Left hindlimb (tissue), 1 donor: Measurements from ENCODE around the gene RFNG.

Experiments
- DNase-seq: peaks from one replicate; pipeline ENCODE4 v3.0.0-alpha.2; 2018

RFNG gene

DNA sequence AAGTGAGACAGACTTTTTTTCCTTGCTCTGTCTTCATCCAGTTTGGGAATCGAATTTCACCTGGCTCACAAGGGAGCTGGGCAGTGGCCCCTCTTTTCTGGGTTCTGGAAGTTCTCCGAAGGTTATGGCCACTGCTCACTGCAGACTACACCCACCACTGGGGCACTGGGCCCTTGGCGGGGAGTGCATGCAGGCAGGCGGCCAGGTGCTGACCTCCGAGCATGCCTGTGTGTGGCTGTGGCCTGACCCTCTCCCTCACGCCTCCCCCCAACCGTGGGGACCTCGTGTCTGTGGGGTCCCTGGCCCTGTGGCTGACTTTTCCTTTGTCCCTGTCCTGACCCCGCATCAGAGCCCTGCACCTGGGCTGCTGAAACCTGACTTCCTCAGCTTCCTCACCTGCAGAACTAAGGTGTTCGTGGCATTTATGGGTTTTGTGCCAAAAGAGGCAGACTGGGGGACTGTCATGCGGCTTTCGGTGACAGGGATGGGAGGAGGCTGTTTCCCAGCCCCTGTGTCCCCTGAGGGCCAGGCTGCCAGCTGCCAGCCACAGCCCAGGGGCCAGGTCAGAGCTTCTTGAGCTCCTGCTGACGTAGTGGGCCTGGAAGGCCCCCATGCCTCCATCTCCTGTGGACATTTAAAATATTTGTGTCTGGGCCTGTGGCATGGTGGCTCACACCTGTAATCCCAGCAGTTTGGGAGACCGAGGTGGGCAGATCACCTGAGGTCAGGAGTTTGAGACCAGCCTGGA lies 52.7 kb downstream of the RFNG start:
- no peak for DNase-seq

DNA sequence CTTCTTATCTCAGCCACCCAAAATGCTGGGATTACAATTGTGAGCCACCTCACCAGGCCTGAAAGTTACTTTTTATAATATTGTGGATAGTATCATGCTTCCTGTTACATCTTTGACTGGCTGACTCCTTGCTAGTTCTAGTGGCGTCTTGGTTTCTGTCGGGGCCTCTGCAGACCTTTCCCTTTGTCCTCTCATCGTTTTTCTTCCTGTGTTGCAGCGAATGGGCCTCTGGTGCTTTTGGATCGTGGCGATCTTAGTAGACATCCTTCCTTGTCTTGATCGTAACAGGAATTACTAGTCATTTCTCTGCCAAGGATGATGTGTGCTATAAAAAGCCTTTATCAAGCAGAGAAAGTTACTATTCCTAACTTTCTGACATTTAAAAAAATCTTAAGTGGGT lies 53.4 kb downstream of the RFNG start:
- DNase-seq: no peak
